Liver (tissue), 3 donors: ENCODE data around the gene MYL6B.

Source experiments
- CTCF ChIP-seq: fragments of 150-350 bp; IDR thresholded peaks from 2 replicates; pipeline ENCODE4 v1.5.1; 2017; ENCODE audit warnings: improper control_type of control experiment, low read depth, low read length; ENCODE audit not compliant: missing input control
- MAX ChIP-seq: IDR thresholded peaks from 2 replicates; pipeline ENCODE4 v1.6.1; 2016; ENCODE audit warnings: antibody characterized with exemption
- NR2F2 ChIP-seq: IDR thresholded peaks from 2 replicates; pipeline ENCODE4 v1.6.1; 2016; ENCODE audit warnings: antibody characterized with exemption
- RAD21 ChIP-seq, 2 donors: IDR thresholded peaks; 2 replicates each; pipeline ENCODE4 v1.6.1; 2016; ENCODE audit warnings: antibody characterized with exemption in 2 of 2, mild to moderate bottlenecking in 2 of 2
- REST ChIP-seq: IDR thresholded peaks from 2 replicates; pipeline ENCODE4 v1.6.1; 2016; ENCODE audit warnings: antibody characterized with exemption, mild to moderate bottlenecking
- YY1 ChIP-seq: IDR thresholded peaks from 2 replicates; pipeline ENCODE4 v1.6.1; 2016; ENCODE audit warnings: antibody characterized with exemption, mild to moderate bottlenecking
- donor health status: healthy.
- donor health status: healthy.

- TF ChIP-seq NR2F2, result no peak
- no peak for TF ChIP-seq CTCF
- no peak for TF ChIP-seq RAD21 (IDR thresholded peaks at IDR 0.05)
- TF ChIP-seq REST, result no peak
- TF ChIP-seq MAX, result no peak
- no peak for TF ChIP-seq YY1
These were observed 49.2 kb upstream of the MYL6B start for GRCh38 chr12:56103066-56103711.
